ENCODE results near the gene CNTROB.

CNTROB gene

GRCh38 chr17:7909089-7909488, 22.9 kb upstream of the CNTROB start:
- no peak for DNase-seq (ENCODE audit: low read depth)
- H3K4me3 ChIP-seq (ENCODE audit: control insufficient read depth, low read depth, low read length) = no peak overlapping the region
- no peak for TF ChIP-seq CTCF (conservative IDR thresholded peaks at IDR 0.05; ENCODE audit: control insufficient read depth, insufficient read depth, low read depth, low read length)

GRCh38 chr17:7910281-7910680, 21.7 kb upstream of the CNTROB start:
- no peak overlapping the region for H3K4me3 ChIP-seq (ENCODE audit: control insufficient read depth, low read depth, low read length)
- no peak for DNase-seq (ENCODE audit: low read depth)
- TF ChIP-seq CTCF (conservative IDR thresholded peaks at IDR 0.05; ENCODE audit: control insufficient read depth, insufficient read depth, low read depth, low read length) = no peak

GRCh38 chr17:7910711-7911110, 21.3 kb upstream of the CNTROB start:
- no peak for TF ChIP-seq CTCF (conservative IDR thresholded peaks at IDR 0.05; ENCODE audit: control insufficient read depth, insufficient read depth, low read depth, low read length)
- DNase-seq (ENCODE audit: low read depth) = no peak
- no peak overlapping the region for H3K4me3 ChIP-seq (ENCODE audit: control insufficient read depth, low read depth, low read length)

GRCh38 chr17:7911116-7911515, 20.9 kb upstream of the CNTROB start:
- no peak for TF ChIP-seq CTCF (conservative IDR thresholded peaks at IDR 0.05; ENCODE audit: control insufficient read depth, insufficient read depth, low read depth, low read length)
- no peak for DNase-seq (ENCODE audit: low read depth)
- no peak overlapping the region for H3K4me3 ChIP-seq (ENCODE audit: control insufficient read depth, low read depth, low read length)

- H3K4me3 ChIP-seq (ENCODE audit: control insufficient read depth, low read depth, low read length) = no peak overlapping the region
- DNase-seq (ENCODE audit: low read depth) = peak; percentile 86
- peak; percentile 91 for TF ChIP-seq CTCF (conservative IDR thresholded peaks at IDR 0.05; ENCODE audit: control insufficient read depth, insufficient read depth, low read depth, low read length)
These were observed 19.0 kb upstream of the CNTROB start for GRCh38 chr17:7912927-7913524.

GRCh38 chr17:7915179-7915610, 16.8 kb upstream of the CNTROB start:
- peak overlapping the region; percentile 61 for H3K4me3 ChIP-seq (ENCODE audit: control insufficient read depth, low read depth, low read length)
- no peak for TF ChIP-seq CTCF (conservative IDR thresholded peaks at IDR 0.05; ENCODE audit: control insufficient read depth, insufficient read depth, low read depth, low read length)
- DNase-seq (ENCODE audit: low read depth) = peak; percentile 78

All from fibroblast of mammary gland (primary cell).